Skeletal muscle cell (primary cell): ENCODE data around the gene PYROXD2.

Experiments used
- DNase-seq: peaks from one replicate; pipeline ENCODE4 v3.0.0-alpha.2; 2010; ENCODE audit warnings: low read depth
- H3K4me3 ChIP-seq: 2 replicates; pipeline ENCODE4 v1.5.1; 2011; ENCODE audit warnings: low read depth, mild to moderate bottlenecking, control low read depth, low read length, moderate library complexity

Gene PYROXD2

GRCh38 chr10:98436704-98437103 is 21.7 kb upstream of the PYROXD2 start:
- no peak for DNase-seq
- H3K4me3 ChIP-seq: no peak overlapping the region

DNA sequence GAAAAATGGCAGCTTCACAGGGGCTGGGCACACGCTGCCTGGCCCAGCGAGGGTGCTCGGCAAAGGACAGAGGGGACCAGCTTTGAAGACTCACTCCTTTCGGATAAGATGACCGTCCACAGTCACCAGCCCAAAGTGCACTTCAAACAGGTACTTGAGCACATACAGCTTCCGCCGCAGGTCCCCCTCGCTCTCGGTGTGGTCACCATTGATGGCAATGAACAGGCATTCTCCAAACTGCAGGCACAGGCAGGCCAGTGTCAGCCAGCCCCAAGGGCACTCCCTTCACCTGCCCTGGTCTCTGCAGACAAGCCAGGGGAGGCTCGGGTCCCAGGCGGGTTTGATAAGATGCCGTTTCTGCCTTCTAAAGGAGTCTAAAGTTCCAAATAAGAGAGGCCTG is 20.2 kb upstream of the PYROXD2 start:
- DNase-seq: no peak
- no peak overlapping the region for H3K4me3 ChIP-seq

GRCh38 chr10:98433881-98434732 is 19.1 kb upstream of the PYROXD2 start:
- no peak overlapping the region for H3K4me3 ChIP-seq
- DNase-seq: no peak

DNA sequence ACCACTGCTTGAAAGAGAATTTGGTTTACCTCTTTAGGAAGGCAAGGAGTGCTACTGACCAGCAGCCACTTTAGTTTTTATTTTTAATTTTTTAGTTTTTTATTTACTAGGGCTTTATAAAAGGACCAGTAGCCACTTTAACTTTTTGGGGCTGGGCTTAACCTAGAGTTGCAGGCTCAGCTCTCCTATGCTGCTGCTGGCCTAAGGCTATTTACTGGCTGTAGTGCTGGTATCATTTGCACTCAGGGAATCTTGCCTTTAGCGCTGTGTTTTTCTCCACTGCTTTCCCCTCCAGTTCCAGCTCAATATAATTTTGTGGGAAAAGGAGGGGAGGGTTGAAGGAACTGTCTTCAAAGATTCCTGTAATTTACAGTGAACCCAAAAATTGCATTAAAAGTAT is 18.4 kb upstream of the PYROXD2 start:
- no peak for DNase-seq
- H3K4me3 ChIP-seq: no peak overlapping the region

DNA sequence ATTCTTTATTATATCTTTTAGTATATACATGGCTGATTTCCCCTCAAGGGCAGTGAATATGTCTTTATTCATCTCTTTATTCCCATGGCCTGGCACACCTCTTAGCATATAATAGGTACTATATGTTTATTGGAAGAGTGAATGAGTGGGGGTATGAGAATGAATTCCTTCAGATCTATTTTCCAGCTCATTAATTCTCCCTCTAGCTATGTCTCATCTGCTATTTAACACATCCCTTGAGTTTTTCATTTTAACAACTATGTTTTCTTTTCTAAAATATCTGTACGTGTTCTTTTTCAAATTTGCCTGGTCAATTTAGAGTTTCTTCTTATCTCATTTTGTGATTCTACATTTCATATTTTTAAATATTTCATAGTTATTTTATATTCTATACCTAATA is 17.3 kb upstream of the PYROXD2 start:
- no peak overlapping the region for H3K4me3 ChIP-seq
- no peak for DNase-seq

DNA sequence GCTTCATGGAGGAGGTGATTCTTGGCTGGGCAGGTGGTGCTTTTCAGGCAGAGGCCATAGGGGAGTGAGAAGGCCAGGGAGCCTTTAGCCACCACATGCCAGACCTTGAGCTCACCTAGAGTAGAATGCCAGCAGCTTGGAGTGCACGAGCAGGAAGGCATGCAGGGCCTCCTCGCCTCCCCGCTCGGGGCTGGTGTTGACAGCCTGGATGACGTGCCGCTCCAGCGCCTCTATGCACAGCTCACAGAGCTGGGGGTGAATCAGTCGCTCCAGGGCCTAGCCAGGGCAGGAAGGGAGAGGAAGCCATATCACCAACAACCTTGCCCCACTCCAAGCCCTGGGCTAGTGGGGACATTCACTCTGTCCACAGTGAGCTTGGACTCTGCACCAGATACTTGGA is 16.0 kb upstream of the PYROXD2 start:
- H3K4me3 ChIP-seq: no peak overlapping the region
- DNase-seq: no peak

- DNase-seq: no peak
- no peak overlapping the region for H3K4me3 ChIP-seq
Observed at GRCh38 chr10:98430427-98430826, 15.4 kb upstream of the PYROXD2 start.

DNA sequence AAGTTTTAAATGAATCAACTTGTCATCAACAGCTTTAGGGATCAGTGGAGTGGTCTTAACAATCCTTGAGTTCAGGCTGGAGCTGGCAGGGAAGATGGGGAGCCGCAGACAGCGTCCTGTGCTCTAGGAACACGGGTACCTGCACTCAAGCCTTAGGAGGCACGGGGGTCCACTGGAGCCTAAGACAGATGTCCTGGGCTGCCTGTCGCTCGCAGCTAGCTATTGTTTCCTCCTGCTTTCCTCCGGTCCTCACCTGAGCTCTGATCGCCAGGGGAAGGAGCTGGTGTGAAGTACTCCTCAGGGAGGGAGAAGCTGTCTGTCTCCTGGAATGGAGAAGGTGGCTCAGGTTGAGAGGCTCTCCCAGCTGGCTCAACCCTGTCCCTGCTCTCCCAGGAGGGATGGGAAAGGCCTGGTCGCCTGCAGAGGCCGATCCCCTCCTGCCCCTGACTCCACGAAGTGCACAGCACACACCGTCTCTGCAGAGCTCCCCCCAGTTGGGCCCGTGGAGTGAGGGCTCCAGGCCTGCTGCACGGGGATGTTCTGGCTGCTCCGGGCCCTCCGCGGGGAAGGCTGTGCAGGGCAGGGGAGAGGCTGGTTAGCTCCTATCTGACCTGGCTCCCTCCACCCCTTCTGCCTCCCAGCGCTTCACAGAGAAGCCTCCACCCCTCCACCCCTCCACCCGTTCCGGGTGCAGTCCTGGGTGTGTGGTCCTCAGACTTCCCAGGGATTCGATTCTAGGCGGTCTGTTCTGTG is 14.5 kb upstream of the PYROXD2 start:
- DNase-seq: no peak
- H3K4me3 ChIP-seq: no peak overlapping the region

- DNase-seq: no peak
- no peak overlapping the region for H3K4me3 ChIP-seq
Observed at GRCh38 chr10:98427011-98427515, 12.1 kb upstream of the PYROXD2 start.

GRCh38 chr10:98425511-98426352 is 10.8 kb upstream of the PYROXD2 start:
- H3K4me3 ChIP-seq: no peak overlapping the region
- DNase-seq: no peak

GRCh38 chr10:98424295-98425254 is 9.6 kb upstream of the PYROXD2 start:
- no peak for DNase-seq

GRCh38 chr10:98423691-98424120 is 8.7 kb upstream of the PYROXD2 start:
- DNase-seq: no peak
- no peak overlapping the region for H3K4me3 ChIP-seq

More at GRCh38 chr10:98424295-98425254, 9.6 kb upstream of the PYROXD2 start:
- no peak overlapping the region for H3K4me3 ChIP-seq

DNA sequence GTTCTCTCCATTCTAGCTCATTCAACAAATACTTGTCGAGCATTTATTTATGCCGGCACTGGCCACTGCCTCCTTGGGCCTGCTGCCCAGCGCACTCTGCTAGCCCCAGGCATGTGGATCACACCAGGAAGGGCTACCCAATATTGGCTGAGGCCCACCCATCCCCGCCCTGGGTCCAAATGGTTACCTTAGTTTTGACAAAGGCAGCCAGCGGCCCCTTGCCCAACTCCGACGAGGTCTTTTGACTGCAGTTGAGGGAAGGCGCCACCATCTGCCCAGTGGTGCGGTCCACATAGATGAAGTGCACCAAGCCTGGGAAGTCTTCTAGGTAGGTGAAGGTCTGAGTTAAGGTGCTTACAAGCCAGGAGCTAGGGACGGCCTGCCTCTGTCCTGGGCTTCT is 7.2 kb upstream of the PYROXD2 start:
- no peak for DNase-seq
- H3K4me3 ChIP-seq: no peak overlapping the region

GRCh38 chr10:98420786-98421185 is 5.8 kb upstream of the PYROXD2 start:
- no peak for DNase-seq
- no peak overlapping the region for H3K4me3 ChIP-seq

GRCh38 chr10:98419469-98420261 is 4.7 kb upstream of the PYROXD2 start:
- H3K4me3 ChIP-seq: no peak overlapping the region
- DNase-seq: no peak

DNA sequence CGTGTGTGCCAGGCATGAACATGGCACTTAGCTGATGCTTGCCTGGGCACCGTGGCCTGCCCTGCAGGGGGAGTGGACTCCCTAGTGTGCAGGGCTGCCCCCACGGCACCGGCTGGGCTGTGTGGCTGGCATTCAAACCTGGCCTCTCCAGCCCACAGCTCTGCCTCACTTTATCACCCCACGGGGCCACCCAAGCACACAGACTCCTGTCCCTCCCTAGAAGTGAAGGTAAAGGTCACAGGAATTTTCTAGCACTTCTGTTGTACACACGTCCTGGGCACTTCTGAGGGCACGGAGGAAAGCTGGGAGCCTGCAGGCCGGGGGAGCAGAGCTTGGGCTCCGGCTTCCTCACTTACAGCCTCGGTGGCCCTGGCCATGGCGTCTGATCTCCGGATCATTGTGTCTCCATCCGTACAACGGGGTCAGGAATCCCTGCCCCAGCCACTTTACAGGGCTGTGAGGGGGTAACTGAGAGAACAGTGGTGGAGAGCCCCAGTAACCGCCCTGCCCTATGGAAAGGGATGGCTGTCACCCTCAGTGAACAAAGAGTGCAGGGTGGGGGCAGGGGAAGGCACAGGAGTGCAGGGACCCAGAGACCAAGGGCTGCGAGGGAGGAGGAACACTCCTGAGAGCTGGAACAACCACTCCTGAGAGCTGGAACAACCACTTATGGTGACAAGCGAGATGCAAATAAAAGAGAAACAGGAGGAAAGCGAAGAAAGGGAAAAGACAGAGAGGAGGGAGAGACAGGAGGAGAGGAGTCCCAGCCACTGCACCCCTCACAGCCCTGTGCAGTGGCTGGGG is 3.9 kb upstream of the PYROXD2 start:
- no peak overlapping the region for H3K4me3 ChIP-seq
- DNase-seq: no peak

DNA sequence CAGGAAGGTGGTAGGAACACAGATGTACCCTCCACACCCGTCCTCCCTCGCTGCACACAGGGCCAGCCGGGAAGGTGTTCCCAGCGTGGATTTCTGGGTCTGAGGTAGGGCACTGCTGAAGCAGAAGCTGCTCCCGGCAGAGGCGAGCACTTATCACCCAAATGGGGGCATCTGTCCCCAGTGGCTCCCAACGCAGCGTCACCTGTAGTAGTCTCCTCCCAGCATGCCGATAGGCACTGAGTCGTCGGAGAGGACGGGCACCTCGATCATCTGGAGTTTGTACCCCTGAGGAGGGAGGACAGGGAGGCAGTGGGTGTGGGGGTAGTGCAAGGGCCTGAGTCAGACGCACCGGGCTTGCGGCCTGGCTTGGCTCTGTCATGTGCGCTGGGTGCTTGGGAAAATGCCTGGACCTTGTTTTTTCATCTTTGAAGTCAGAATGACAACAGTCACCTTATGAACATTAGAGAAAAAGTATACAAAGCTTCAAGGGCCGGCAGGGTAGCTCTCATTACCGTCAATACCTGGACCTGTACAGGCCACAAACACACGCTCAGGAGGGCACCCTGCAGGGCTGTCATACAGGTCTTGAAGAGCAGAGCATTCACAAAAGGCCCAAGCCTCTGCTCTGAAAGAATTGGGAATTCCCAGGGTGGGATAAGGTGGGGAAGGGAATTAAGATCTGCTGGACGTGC is 3.1 kb upstream of the PYROXD2 start:
- no peak for DNase-seq
- H3K4me3 ChIP-seq: no peak overlapping the region
